OCI-LY7 (cell line): Measurements from ENCODE around the gene ADRA1B. TPM values are rescaled to one million over a fixed set of nuclear protein-coding genes. Genes with fewer than 3 reads are reported as not detected.

ENCODE experiments used
- BruUV-seq: library from RNA; stranded (reverse); fragments of 400-500 nt; replicated peaks from 2 replicates; lab custom pipeline; 2021; lab: Mats Ljungman, UMichigan
- CTCF ChIA-PET: fragments of 300-600 bp; sonication (Branson Sonifier 250); formaldehyde crosslinking; loops from one replicate; lab custom pipeline; 2022; ENCODE audit warnings: antibody characterized with exemption; ENCODE audit not compliant: unreplicated experiment; lab: Charles Lee
- POLR2A ChIA-PET: fragments of 300-600 bp; sonication (Branson Sonifier 250); formaldehyde crosslinking; loops from one replicate; lab custom pipeline; 2022; ENCODE audit warnings: antibody characterized with exemption; lab: Charles Lee
- DNase-seq: peaks from one replicate; pipeline ENCODE4 v3.0.0-alpha.2; 2015; ENCODE audit warnings: low spot score
- H2AFZ ChIP-seq: fragments of 200-600 bp; sonication (generic), shearing (Covaris generic); 2 replicates; pipeline ENCODE4 v1.6.1; 2014; ENCODE audit warnings: mild to moderate bottlenecking, antibody characterized with exemption, low read length, moderate library complexity
- H3K27ac ChIP-seq: fragments of 200-600 bp; sonication (generic); 2 replicates; pipeline ENCODE4 v1.5.1; 2014; ENCODE audit warnings: mixed run types, low read depth, mild to moderate bottlenecking, moderate library complexity, low read length, inconsistent platforms; ENCODE audit not compliant: poor library complexity, severe bottlenecking
- H3K36me3 ChIP-seq: fragments of 200-600 bp; sonication (generic); 2 replicates; pipeline ENCODE4 v1.6.1; 2014; ENCODE audit warnings: mild to moderate bottlenecking, antibody characterized with exemption, low read length, moderate library complexity, mixed read lengths; ENCODE audit not compliant: insufficient read depth
- H3K4me1 ChIP-seq: fragments of 200-600 bp; sonication (generic); 2 replicates; pipeline ENCODE4 v1.5.1; 2014; ENCODE audit warnings: mild to moderate bottlenecking, low read length; ENCODE audit not compliant: insufficient read depth, poor library complexity, severe bottlenecking
- H3K4me2 ChIP-seq: fragments of 200-600 bp; sonication (generic); 2 replicates; pipeline ENCODE4 v1.6.1; 2014; ENCODE audit warnings: mild to moderate bottlenecking, low read length
- H3K4me3 ChIP-seq: fragments of 200-600 bp; sonication (generic); 2 replicates; pipeline ENCODE4 v1.5.1; 2014; ENCODE audit warnings: mild to moderate bottlenecking, low read depth, low read length; ENCODE audit not compliant: poor library complexity, severe bottlenecking
- H3K79me2 ChIP-seq: fragments of 200-600 bp; sonication (generic); 2 replicates; pipeline ENCODE4 v1.6.1; 2016; ENCODE audit warnings: low read depth, mild to moderate bottlenecking, low read length, moderate library complexity, mixed read lengths; ENCODE audit not compliant: insufficient read depth
- H3K9me2 ChIP-seq: fragments of 200-600 bp; sonication (generic); 2 replicates; pipeline ENCODE4 v1.6.1; 2016; ENCODE audit warnings: mild to moderate bottlenecking, low read length, mixed read lengths; ENCODE audit not compliant: insufficient read depth
- H3K9me3 ChIP-seq: fragments of 200-600 bp; sonication (generic); 2 replicates; pipeline ENCODE4 v1.6.1; 2014; ENCODE audit warnings: mild to moderate bottlenecking, mixed run types, low read length, mixed read lengths
- H4K20me1 ChIP-seq: fragments of 200-600 bp; sonication (generic); 2 replicates; pipeline ENCODE4 v1.6.1; 2014; ENCODE audit warnings: mild to moderate bottlenecking, antibody characterized with exemption, low read length, moderate library complexity, mixed read lengths; ENCODE audit not compliant: insufficient read depth
- CTCF ChIP-seq: fragments of 200-600 bp; sonication (generic); conservative IDR thresholded peaks from 2 replicates; pipeline ENCODE4 v1.5.1; 2014; ENCODE audit warnings: mild to moderate bottlenecking, antibody characterized with exemption, low read length, moderate library complexity, mixed read lengths
- EZH2phosphoT487 ChIP-seq: fragments of 200-600 bp; sonication (generic); IDR thresholded peaks from 2 replicates; pipeline ENCODE4 v1.6.1; 2018; ENCODE audit warnings: low read depth, borderline replicate concordance, mild to moderate bottlenecking, mixed run types, antibody characterized with exemption, low read length, moderate library complexity, mixed read lengths
- intact Hi-C: fragments of 100-400 bp; cut with micrococcal nuclease; formaldehyde crosslinking; loops from one replicate; pipeline ENCODE4 v1.10.0; 2022; ENCODE audit not compliant: unreplicated experiment
- total RNA-seq, 2 experiments: library from RNA; depleted of rRNA in 1 of 2; stranded (reverse); fragments of >200 nt in 1 of 2; shearing (Covaris generic) in 1 of 2; gene quantifications; 2 replicates each; pipeline ENCODE4 v1.2.3, GENCODE V29; 2014 to 2022

Gene ADRA1B
- total RNA-seq, 2 experiments from 2014 or later, result not detected

GRCh38 chr5:159990506-159990905, 74.2 kb downstream of the ADRA1B start:
- POLR2A ChIA-PET, result no interaction called here
- H2AFZ ChIP-seq, result no peak overlapping the region
- H3K79me2 ChIP-seq, result no peaks in the 10 kb centered on the region
- TF ChIP-seq EZH2phosphoT487, result no peak
- TF ChIP-seq CTCF, result no peak
- H3K27ac ChIP-seq, result no peak overlapping the region
- intact Hi-C loops, result no loop called here
- H3K9me2 ChIP-seq, result no peaks in the 10 kb centered on the region
- H3K4me3 ChIP-seq, result no peak overlapping the region
- H3K4me1 ChIP-seq, result no peaks in the 10 kb centered on the region
- H4K20me1 ChIP-seq, result no peaks in the 10 kb centered on the region
- no peaks in the 10 kb centered on the region for H3K36me3 ChIP-seq
- no peak for DNase-seq
- BruUV-seq, result no TSS peak
- H3K4me2 ChIP-seq, result no peak overlapping the region
- CTCF ChIA-PET, result no interaction called here
- peaks cover 7% of the 10 kb centered on the region; the same call in 1 of the 2 replicates for H3K9me3 ChIP-seq

DNA sequence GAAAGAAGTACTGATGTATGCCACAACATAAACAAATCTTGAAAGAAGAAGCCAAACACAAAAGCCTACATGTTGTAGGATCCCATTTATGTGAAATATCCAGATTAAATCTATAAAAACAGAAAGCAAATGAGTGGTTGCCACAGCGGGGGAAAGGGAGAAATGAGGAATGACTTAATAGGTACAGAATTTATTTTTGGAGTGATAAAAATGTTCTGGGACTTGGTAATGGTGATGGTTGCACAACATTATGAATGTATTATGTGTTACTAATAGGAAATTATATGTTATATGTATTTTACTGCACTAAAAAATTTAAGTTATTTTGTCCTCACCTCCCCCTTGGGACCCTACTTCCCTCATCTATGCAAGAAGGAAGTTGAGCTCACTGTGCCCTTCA, 76.3 kb downstream of the ADRA1B start:
- no TSS peak for BruUV-seq
- Histone ChIP-seq H3K9me2 (no peaks in the 10 kb centered on the region), H3K4me1 (no peaks in the 10 kb centered on the region), H3K36me3 (no peaks in the 10 kb centered on the region), H3K79me2 (no peaks in the 10 kb centered on the region), H3K4me3 (no peak overlapping the region), H3K4me2 (no peak overlapping the region), H4K20me1 (no peaks in the 10 kb centered on the region), H3K9me3 (peaks cover 7% of the 10 kb centered on the region; the same call in 1 of the 2 replicates), H2AFZ (no peak overlapping the region), H3K27ac (no peak overlapping the region)
- intact Hi-C loops, result no loop called here
- DNase-seq, result no peak
- POLR2A ChIA-PET, result interaction anchor here (1.0 kb wide), 1 partner anchor 802 kb away, joined by 3 read pairs; no protein-coding TSS in a partner anchor
- TF ChIP-seq CTCF, result no peak
- TF ChIP-seq EZH2phosphoT487, result no peak
- CTCF ChIA-PET, result no interaction called here

DNA sequence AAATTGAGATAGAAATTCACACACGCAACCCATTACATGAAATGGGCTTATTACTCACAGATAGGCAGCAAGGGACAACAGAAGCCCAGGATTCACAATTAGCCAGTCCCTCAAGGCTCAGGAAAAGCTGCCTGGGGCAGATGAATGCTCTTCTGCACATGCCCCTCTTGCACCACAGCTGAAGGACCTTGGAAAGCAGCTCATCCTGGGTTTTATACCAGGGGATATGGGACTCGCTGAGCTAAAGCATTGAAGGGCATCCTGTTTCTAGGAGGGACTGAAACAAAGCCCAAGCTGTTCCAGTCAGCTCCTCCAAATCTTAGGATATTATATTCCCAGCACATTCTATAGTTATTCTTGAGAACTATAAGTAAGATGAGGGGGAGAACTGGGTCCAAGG, 76.9 kb downstream of the ADRA1B start:
- Histone ChIP-seq H3K9me3 (peaks cover 7% of the 10 kb centered on the region; the same call in 1 of the 2 replicates), H4K20me1 (no peaks in the 10 kb centered on the region), H3K9me2 (no peaks in the 10 kb centered on the region), H3K79me2 (no peaks in the 10 kb centered on the region), H3K4me1 (no peaks in the 10 kb centered on the region), H2AFZ (no peak overlapping the region), H3K4me2 (no peak overlapping the region), H3K36me3 (no peaks in the 10 kb centered on the region), H3K4me3 (no peak overlapping the region), H3K27ac (no peak overlapping the region)
- no peak for DNase-seq
- BruUV-seq, result no TSS peak
- POLR2A ChIA-PET, result interaction anchor here (1.0 kb wide), 1 partner anchor 803 kb away, joined by 3 read pairs; no protein-coding TSS in a partner anchor
- intact Hi-C loops, result no loop called here
- TF ChIP-seq CTCF (no peak), EZH2phosphoT487 (no peak)
- CTCF ChIA-PET, result no interaction called here
